SW 1271 (cell line): ENCODE measurements around the gene TMUB1.
A peak's percentile ranks its signal among the peaks of the same experiment; 100 is the strongest.

ENCODE experiments used
- DNase-seq, 2 experiments: peaks; one replicate each; lab custom pipeline; 2025; lab: John Stamatoyannopoulos, UW

TMUB1 gene

GRCh38 chr7:151083071-151083823 is at the start of gene TMUB1:
TSS of gene TMUB1 (minus strand) at chr7:151083493. CDS start at chr7:151082563, 930 bp downstream.
- peak; percentile 45 to 52 for DNase-seq

- no peak for DNase-seq
These were observed 49.3 kb upstream of the TMUB1 start for GRCh38 chr7:151132461-151133205.

- no peak for DNase-seq
These were observed 48.5 kb upstream of the TMUB1 start for GRCh38 chr7:151131592-151132293.

GRCh38 chr7:151131224-151131591 is 47.9 kb upstream of the TMUB1 start:
- no peak for DNase-seq

DNA sequence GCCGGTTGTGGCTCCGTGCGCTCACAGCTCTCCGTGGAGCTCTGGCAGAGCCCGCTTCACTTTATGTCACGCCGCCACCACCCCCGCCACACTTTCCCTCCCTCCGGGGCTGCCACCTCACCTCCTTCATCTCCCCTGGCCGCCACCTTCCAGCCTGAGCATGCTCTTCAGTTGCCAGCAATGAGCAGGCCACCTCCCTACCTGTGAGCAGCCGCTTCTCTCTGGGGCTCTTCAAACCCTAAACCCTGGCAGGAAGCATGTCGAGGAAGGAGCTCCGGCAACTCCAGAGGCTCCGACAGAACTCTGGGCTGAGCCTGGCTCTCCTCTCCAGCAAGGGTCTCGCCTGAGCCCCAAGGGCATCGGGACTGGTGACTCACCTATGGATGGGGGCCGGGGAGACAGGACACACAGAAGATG is 47.5 kb upstream of the TMUB1 start:
- no peak for DNase-seq

DNA sequence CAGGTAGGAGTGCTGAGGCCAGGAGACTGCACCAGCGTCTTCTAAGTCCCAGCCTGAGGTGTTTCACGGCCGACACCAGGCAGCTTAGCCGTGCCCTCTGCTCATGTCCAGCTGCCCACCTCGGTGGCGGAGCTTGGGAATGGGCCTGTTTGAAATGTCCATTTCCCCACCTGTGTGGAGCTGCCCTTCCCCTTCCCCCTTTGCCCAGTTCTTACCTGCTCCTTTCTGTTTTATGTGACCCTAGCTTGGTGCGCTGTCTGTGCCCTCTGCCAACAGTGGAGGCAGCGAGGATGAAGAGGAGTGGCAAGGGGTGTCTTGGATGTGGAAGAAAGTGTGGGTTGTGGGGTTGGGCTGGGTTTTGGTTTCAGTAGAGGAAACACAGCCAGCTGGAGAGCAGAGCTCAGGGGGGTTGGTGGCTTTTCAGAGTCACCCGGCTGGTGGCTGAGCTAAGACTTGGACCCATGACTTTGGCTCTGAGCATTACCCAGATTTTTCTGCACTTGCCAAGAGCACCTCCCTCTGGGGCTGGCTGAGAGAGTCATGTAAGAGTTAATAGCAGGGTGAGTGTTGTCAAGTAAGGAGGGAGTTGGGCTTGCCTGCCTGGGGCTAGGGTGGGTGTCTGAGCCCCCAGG is 46.8 kb upstream of the TMUB1 start:
- no peak for DNase-seq

- no peak for DNase-seq
These were observed 46.0 kb upstream of the TMUB1 start for GRCh38 chr7:151129117-151129959.

DNA sequence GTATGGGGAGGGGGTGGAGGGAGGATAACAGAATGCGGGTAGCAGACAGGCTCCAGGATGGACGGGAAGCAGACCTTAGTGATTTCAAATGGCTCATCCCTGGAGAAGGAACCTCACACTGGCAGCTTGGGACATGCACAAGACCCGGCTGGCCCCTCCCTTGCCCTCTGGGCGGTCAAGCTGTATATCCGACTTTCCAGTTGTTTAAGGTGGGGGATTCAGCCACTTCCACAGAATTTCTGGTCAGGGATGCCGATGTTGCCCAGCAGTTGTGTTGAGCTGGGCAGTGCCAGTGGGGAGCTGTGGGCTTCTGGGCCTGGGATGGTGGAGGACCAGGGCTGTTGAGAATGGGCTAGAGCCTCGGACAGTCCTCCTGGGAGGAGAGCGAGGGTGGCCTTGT is 45.4 kb upstream of the TMUB1 start:
- no peak for DNase-seq

DNA sequence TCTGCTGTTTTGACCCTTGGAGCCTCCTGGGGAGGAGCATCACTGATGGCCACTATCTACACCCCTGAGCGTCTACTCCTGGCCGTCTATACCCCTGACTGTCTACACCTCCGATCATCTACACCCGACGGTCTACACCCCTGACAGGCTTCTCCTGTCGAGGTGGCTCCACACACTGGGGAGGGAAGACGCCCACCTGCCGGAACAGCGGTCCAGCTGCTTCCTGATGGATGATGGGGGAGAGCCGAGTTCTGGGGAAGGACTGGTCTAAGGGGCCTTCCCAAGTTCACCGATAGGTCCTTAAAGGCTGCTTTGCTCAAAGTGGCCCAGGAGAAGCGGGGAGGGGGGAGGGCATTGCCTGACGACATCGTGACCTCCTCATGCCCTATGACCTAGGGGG is 44.9 kb upstream of the TMUB1 start:
- DNase-seq, result no peak

- DNase-seq, result no peak
These were observed 43.3 kb upstream of the TMUB1 start for GRCh38 chr7:151126491-151127137.

- DNase-seq, result no peak
These were observed 42.7 kb upstream of the TMUB1 start for GRCh38 chr7:151125846-151126481.

DNA sequence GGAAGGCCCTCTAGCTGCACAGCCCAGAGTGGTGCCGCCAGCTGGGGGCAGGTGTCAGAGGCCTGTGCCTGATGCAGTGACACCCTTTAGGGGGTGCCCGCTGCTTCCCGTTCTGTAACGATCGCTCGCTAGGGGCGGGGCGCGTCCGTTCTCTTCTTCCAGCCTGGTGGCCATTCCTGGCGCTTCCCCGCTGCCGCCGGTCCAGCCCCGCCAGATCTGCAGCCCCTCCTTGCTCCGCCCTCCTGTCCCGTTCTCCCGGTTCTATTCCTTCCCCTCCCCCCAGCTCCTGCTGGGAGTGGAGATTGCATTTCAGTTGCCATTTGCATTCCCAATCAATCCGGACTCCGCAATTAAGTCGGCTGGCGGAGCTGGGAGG is 42.2 kb upstream of the TMUB1 start:
- no peak for DNase-seq

DNA sequence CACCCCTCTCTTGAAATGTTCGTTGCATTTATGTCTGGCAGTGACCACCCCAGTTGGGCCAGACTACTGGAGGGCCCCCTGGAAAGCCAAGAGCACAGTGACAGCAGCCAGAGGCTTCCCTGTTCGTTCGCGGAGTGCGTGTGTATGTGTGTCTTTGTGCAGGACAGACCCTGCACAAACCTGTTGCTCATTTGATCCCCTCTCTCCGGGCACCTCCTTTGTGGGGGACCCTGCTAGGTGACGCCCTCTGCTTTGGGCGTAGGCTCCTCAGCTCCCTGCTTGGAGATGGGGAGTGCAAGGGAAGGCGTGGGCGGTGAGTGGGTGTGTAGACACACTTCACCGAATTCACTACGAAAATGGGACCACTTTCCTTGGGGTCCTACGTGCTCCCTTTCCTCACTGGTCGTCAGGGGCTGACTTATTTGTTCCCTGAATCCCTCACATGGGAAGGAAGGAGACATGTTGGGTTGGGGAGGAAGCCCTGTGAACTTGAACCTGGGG is 41.7 kb upstream of the TMUB1 start:
- DNase-seq, result no peak

GRCh38 chr7:151124481-151124880 is 41.2 kb upstream of the TMUB1 start:
- DNase-seq, result no peak

GRCh38 chr7:151123822-151124464 is 40.6 kb upstream of the TMUB1 start:
- DNase-seq, result peak; percentile 29 to 69

DNA sequence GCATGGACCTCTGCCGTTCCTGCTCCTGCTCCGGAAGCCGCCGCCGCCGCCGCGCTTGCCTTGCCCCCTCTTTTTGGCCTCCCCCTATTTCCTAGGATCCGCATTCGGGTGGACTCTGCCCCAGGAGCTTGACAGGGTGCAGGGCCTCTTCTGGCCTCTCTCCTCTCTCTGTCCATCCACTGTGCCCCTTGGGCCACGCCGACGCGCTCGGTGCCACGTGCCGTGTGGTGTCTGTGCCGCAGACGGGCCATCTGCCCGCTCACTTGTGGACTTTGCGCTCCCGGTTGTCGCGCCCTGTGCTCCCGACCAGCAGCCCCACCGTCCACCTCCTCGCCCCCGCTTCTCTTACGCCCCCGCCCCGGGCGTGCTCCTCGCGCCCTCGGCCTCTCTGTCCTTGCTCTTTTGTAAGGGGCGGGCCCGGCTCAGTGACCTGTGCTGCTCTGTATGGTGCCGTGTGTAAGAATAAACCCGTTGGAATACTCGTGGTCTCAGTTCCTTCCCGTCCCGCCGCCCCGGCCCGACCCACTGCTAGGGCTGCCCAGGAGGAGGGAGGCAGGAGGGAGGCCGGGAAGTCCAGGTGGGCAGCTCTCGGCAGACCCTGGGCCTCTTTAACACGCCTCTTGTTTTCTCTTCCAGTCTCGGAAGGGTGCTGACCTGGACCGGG is 40.0 kb upstream of the TMUB1 start:
- no peak for DNase-seq

DNA sequence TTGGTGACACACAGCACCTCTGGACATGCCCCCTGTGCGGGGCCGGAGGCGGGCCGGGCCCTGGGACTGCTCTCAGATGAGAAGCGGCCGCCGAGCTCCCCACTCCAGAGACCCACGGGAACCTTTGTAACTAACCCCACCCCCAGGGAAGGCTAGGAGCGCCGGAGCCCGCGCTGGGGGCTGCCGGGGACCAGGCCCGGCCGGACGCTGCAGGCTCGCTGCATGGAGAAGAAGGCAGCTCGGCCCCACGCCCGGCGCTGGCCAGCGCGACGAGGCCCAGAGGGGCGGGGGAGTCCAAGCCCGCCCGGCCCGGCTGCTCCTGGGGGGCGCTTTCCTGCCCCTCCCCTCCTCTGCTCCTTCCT is 39.5 kb upstream of the TMUB1 start:
- no peak for DNase-seq

DNA sequence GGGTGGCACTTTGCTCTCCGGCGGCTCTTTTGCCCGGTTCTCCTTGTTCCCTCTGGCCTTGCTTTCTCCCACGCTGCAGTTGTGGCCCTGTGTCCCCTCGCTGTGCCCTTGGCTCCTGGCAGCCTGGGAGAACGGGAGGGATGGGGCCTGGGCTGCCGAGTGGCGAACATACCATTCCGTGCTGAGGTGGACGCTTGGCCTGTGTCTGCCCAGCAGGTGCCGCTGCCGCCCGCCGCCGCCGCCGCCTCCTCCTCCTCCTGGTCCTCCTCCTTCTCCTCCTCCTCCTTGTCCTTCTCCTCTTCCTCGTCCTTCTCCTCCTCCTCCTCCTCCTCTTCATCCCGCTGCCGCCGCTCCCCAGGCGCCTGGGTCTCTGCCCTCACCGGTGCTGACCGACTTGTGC is 39.0 kb upstream of the TMUB1 start:
- DNase-seq, result no peak
